DMS79 (cell line): ENCODE measurements around the gene DACT2.
"Not testable (repeated sequence)": the region's sequence is repeated elsewhere in the genome, so short reads cannot be mapped to it uniquely, and the experiment has no call there.

Experiments used
- DNase-seq: peaks from one replicate; lab custom pipeline; 2025; lab: John Stamatoyannopoulos, UW

DACT2 gene

DNA sequence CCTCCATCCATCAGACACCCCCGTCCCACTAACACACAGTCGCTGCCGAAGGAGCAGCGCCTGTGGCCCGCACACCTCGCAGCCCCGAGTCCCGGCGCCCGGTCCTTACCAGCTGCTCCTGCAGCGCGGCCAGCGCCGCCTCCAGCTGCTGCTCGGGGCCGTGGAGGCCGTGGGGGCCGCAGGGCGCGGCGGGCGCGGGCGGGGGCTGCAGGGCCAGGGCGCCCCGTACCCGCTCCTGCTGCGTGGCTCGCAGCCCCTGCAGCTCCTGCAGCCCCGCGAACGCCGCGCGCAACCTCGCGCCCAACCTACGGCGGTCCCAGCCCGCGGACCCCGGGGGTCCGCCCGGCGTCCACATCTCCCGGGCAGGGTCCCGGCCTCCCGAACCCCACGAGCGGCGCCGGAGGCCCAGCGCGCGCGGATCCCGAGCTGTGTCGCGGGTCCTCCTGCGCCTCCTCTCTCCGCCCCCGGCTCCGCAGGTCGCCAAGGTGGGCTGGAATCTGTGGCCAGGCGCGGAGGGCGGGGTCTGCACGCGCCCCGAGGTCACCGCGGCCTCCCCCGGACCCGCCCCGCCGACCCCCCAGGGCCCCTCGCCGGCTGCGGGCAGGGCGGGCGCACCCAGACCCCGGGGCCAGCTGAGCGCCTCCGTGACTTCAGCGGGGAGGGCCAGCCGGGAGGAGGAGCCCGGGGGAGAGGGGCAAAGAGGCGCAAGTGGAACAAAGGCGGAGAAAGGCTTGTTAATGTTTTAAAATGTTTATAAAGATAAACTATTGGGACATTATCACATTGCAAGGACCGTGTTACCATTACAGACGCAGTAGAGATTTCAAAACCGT is at the start of gene DACT2:
Gene DACT2 (minus strand): TSS at position 499 of the 833 bp plus-strand sequence. CDS start 144 bp downstream, at position 355.
- no peak for DNase-seq

DNA sequence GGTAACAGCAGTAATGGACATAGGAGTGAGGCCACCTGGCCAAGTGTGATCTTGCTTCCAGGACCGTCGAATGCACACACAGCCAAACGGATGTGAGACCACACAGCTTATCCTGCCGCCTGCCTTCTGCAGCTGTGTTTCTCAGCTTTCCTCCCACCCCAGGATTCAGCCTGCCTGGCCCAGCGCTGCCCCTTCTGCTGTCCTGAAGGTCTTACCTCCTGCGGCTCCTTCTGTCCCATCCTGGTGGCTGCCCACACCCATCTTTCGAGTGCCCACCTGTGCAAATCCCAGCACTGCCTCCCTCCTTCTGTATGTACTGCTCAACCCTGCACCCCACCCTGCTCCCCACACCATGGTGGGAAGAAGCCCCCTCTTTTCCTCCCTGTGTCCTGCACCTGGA is 49.4 kb upstream of the DACT2 start:
- no peak for DNase-seq

DNA sequence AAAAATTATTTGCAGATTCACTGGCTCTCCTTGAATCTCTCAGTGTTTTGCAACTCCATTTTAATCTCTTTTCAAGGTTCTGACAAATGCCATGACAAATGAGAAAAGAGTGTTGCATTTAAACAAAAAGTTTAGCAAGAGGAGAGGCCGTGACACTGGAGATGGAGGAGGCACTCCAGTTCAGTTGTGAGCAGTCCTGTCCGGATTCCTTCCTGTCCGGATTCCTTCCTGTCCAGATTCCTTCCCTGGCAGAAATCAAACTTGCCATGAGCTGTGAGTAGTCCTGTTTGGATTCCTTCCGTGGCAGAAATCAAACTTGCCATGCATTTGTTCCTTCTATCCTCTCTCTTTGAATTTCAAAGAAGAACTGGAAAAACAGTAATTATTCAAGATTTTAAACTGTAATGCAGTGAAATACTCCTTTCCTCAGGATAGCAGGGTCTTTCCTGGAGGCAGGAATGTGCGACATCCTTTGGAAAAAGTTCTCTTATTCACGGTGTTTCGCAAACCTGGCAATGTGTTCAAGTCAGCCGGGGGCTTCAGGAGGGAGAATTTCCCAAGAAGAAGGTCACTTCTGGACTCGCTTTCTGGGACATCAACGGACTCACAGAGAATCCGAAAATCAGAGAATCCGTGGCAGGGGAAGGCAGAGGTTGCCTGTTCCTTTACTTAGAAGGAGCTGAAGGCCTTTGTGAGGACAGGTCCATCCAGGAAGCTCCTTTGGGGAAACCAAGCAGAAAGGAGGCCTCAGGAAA is 48.7 kb upstream of the DACT2 start:
- no peak for DNase-seq

- peak; percentile 12 for DNase-seq
Observed at GRCh38 chr6:168367285-168367751, 47.7 kb upstream of the DACT2 start.

DNA sequence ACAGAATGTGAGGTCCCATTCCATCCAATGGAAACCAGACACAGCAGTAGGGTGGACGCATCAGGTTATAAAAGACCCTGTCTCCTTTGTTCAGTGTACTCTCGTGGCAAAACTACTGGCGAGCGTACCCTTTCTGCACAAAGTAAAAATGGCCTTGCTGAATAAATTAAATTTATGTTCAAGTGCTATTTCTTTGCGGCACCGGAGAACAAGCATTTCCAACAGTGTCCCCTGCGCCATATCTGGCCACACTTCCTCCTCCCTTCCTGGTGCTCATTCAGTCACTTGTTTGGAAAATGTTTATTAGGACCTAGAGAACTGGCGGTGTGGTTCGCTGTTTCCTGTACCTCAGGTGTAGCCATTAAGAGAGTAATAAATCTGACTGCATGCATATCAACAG is 46.9 kb upstream of the DACT2 start:
- DNase-seq, result no peak

DNA sequence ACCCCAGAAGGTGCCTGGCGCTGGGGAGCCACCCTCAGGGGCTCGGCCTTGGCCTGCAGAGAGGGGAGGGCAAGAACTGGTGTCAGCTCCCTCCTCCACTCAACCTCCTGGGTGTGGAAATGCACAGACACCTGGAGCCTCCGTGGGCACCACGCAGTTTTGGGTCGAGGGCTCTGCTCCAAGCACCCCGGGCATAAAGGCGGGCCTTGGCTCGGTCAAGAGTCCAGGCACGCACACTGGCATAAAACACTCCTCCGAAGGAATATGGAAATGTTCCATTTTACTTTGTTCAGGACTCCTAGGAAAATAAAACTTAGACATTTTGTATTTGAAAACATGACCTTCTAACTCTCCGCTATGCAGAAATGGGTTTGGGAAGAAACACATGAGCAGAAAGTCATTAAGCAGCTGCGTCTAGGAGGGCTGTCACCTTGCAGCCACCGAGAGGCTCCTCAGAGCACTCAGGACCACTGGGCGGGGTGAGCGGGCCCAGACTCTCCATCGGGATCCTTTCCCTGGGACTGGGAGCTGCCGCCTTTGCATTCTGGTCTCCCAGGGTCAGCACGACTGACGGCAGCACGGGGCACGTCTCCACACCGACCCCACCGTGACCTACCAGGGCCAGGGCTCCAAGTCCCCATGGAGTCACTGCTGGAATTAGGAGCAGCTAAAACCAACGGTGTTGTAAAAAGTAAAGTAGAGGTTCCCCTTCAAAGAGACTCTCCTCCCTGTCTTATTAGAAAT is 46.0 kb upstream of the DACT2 start:
- DNase-seq, result no peak

GRCh38 chr6:168364793-168365421 is 45.3 kb upstream of the DACT2 start:
- no peak for DNase-seq

GRCh38 chr6:168363811-168364792 is 44.5 kb upstream of the DACT2 start:
- no peak for DNase-seq

- no peak for DNase-seq
Observed at GRCh38 chr6:168363302-168363701, 43.7 kb upstream of the DACT2 start.

GRCh38 chr6:168362276-168362990 is 42.9 kb upstream of the DACT2 start:
- DNase-seq, result no peak

DNA sequence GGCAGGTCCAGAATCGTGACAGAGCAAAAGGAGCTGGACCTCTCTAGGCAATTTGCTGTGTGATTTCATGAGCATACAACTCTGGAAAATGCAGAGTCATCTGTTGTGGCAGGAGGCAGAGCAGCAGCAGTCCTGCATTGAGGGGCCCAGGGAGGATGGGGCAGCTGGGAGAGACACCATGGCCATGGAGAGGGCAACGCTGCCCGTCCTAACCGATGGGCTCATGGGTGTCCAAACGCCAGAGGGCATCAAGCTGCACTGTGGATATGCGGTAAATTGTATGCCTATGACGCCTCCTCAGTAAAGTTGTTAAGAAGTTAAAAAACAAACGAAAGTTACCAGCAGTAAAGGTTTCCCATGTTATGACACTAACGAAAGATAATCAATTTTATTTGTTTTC is 42.2 kb upstream of the DACT2 start:
- DNase-seq, result no peak

DNA sequence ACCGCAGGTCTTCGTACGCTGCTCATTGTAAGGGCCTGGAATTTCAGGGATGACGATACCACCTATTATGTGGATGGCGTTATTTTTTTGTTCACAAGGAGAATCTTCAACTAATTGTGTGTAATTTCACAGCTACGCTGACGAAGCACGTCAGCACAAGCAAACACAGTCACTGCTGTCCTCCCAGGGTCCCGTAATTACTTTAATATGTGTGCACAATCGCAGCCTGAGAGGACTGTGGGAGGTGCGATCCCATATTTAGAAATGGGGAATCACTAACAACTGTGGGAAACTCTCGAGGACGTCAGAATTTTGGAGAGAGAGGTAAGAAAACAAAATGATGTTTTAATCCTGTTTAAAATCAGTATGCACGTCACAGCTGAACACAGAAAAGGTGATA is 40.2 kb upstream of the DACT2 start:
- no peak for DNase-seq

- DNase-seq, result no peak
Observed at GRCh38 chr6:168358842-168359420, 39.4 kb upstream of the DACT2 start.

DNA sequence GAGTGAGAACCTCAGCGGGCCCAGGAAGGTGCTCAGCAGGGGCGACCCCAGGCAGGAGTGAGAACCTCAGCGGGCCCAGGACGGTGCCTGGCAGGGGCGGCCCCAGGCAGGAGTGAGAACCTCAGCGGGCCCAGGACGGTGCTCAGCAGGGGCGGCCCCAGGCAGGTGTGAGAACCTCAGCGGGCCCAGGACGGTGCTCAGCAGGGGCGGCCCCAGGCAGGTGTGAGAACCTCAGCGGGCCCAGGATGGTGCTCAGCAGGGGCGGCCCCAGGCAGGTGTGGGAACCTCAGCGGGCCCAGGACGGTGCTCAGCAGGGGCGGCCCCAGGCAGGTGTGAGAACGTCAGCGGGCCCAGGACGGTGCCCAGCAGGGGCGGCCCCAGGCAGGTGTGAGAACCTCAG is 37.3 kb upstream of the DACT2 start:
- not testable (repeated sequence) for DNase-seq

- DNase-seq, result no peak
Observed at GRCh38 chr6:168355716-168356522, 36.3 kb upstream of the DACT2 start.

GRCh38 chr6:168354338-168354737 is 34.8 kb upstream of the DACT2 start:
- no peak for DNase-seq

- DNase-seq, result no peak
Observed at GRCh38 chr6:168353041-168353440, 33.5 kb upstream of the DACT2 start.

GRCh38 chr6:168352096-168352495 is 32.5 kb upstream of the DACT2 start:
- no peak for DNase-seq

GRCh38 chr6:168349718-168350210 is 30.2 kb upstream of the DACT2 start:
- no peak for DNase-seq
